Hippocampal formation (tissue), 2 donors: ENCODE data around the gene COL23A1.
"Not testable (repeated sequence)": the region's sequence is repeated elsewhere in the genome, so short reads cannot be mapped to it uniquely, and the experiment has no call there.

Source experiments
- DNase-seq, 2 donors: peaks; one replicate each; lab custom pipeline; 2025; lab: John Stamatoyannopoulos, UW

COL23A1 gene

DNA sequence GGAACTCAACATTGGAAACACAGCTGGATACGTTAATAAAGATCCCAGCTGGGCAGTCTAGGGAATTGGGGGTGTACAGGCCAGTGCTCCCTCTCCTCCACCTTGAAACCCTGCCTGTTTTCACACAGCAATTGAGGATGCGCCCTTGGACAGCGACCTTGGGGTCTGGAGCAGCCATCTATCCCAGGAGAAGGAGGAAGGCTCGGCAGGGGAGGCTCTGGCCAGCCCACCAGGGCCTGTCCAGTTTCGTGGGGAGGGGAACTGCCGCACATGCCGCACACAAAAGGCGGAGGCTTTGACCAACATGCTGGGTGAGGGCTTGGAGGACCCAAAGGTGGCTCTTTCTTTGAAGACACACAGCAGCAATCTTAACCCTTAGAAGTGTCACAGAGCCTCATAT, 1.4 kb downstream of the COL23A1 start:
- DNase-seq = no peak

- no peak for DNase-seq
Observed at GRCh38 chr5:178587763-178588611, 2.2 kb downstream of the COL23A1 start.

GRCh38 chr5:178586396-178586795, 3.8 kb downstream of the COL23A1 start:
- DNase-seq = no peak

DNA sequence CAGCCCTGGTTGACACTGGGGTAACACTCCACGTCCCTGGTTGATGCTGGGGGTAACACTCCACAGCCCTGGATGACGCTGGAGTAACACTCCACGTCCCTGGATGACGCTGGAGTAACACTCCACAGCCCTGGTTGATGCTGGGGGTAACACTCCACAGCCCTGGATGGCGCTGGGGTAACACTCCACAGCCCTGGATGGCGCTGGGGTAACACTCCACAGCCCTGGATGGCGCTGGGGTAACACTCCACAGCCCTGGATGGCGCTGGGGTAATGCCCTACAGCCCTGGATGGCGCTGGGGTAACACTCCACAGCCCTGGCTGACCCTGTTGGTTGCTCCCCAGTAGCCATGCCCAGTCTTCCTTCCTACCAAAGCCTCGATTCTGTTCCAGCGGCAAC, 4.8 kb downstream of the COL23A1 start:
- DNase-seq = not testable (repeated sequence)

DNA sequence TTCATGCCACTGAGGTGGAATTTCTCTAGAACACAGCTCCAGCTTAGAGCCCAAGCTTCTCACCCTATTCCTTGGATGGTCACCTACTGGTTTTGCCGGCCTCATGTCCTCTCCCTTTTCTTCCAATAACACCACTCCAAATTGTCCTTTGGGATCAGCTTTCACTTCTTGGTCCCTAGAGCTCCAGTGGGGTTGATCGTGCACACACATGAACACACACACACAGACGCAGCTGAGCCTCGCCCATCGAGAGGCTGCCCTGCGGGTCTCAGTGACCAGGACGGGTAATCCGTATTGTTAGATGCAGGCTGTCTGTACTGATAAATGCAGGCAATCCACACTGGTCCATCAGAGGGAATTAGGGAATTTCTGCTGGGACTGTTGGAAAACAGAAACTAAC, 6.9 kb downstream of the COL23A1 start:
- DNase-seq = no peak

DNA sequence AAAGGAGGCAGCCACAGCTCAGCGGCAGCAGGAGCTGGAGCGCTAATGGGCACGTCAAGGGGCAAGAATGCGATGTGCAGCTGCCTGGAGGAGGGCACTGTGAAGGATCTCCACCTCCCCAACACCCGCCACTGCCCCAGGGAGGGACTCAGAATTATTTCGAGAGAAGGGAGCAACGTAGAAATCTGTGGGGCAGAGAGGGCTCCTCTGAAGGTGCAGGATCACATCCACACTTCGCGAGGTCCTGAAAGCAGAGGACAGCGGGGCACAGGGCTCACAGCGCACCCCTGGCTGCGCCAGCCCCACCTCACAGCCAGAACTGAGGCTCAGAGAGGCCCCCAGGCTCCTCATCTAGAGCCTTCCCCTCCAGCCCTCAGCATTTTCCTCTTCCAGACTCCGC, 7.9 kb downstream of the COL23A1 start:
- DNase-seq = no peak

DNA sequence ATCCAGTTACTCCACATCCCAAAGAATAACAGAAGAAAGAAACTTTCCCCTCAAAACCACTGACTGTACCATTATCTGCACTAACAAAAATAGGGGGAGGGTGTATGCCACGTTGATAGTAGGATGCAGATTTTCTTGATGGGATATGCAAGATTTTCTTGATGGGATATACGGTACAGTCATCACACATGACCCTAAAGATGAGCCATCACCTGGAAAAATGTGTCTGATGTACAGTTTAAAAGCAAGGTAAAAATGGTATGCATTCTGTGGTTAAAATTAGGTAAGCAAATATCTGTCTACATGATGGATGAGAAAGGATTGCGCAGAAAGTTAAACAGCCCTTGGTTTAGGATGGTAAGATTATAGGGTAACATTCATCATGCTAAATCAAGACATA, 8.6 kb downstream of the COL23A1 start:
- no peak for DNase-seq

DNA sequence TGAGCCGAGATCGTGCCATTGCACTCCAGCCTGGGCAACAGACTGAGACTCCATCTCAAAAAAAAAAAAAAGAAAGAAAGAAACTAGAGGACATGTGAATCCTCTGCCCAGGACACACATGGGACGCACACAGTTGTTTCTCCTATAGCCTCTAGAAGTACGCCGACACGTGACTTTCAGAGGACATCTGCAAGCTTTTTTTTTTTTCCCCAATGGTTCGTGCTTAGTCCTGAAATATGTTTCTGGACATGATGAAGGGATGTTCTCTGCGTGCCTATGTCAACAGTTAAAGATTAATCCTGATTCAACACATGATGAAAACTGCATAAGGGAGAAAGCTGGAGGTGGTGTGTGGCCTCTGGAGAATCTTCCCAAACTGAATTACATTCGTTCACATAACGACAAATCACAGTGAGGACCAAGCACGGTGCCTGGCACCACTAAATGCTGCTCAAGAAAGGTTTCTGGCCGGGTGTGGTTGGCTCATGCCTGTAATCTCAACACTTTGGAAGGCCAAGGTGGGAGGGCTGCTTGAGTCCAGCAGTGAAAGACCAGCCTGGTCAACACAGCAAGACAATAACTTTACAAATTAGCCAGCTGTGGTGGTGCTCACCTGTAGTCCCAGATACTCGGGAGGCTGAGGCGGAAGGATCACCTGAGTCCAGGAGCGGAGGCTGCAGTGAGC, 9.8 kb downstream of the COL23A1 start:
- DNase-seq = no peak

DNA sequence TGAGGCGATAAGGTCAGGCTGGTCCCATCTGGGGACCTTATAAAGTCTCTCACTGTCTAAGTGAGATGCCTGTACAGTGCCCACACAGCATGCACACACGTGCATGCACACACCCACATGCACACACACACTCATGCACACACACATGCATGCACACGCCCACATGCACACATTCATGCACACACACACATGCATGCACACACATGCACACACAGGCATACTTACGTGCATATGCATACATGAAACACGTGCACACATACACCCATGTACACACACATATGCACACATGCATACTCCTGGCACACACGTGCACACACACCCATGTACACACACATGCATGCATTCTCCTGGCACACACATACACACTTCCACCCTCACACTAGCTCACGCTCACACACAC, 12.2 kb downstream of the COL23A1 start:
- DNase-seq = no peak

- no peak for DNase-seq
Observed at GRCh38 chr5:178577376-178577839, 12.8 kb downstream of the COL23A1 start.

- no peak for DNase-seq
Observed at GRCh38 chr5:178576591-178577351, 13.4 kb downstream of the COL23A1 start.

DNA sequence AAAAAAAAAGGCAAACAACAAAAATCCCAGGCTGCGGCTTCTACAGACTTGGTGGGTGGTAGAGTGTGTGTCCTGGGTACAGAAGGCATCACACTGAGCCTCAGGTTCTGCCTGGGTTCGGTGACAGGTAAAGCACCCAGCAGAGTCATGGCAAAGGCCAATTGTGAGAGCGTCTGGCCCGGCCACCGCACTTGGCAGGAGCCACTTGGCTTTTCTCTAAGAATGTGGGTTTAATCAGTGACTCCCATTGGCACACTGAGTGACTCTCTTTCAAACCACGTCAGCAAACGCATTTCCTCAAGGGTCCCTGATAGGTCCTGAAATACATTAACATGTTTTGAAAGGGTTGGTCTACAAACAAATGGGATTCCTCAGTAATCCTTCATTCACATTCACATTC, 17.0 kb downstream of the COL23A1 start:
- DNase-seq = no peak

DNA sequence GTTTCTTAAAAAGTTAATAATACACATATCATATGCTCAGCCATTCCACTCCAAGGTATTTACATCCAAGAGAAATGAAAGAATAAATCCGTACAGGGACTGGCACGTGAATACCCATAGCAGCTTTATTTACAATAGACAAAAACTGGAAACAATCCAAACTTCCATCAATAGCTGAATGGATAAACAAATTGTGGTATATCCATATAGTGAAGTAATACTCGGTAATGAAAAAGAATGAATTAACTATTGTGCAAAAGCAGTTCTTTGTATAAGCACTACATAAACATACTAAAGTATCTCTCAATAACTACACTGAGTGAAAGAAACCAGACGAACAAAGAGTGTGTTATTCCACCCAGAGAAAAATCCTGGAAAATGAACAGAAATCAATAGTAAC, 17.6 kb downstream of the COL23A1 start:
- DNase-seq = no peak

DNA sequence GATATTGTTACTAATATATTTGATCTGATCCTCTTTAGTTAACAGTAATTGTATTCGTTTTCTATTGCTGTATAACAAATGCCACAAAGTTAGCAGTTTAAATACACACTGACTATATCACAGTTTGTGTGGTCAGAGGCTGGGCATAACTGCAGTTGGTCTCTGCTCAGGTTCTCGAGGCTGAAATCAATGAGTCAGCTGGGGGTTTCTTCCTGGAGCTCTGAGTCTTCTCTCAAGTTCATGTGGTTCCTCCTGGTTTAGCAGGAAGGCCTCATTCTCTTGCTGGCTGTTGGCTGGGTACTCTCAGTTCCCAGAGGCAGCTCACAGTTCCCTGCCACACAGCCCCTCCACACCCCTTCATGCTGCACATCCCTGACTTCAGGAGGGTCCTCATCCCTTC, 20.7 kb downstream of the COL23A1 start:
- DNase-seq = no peak

DNA sequence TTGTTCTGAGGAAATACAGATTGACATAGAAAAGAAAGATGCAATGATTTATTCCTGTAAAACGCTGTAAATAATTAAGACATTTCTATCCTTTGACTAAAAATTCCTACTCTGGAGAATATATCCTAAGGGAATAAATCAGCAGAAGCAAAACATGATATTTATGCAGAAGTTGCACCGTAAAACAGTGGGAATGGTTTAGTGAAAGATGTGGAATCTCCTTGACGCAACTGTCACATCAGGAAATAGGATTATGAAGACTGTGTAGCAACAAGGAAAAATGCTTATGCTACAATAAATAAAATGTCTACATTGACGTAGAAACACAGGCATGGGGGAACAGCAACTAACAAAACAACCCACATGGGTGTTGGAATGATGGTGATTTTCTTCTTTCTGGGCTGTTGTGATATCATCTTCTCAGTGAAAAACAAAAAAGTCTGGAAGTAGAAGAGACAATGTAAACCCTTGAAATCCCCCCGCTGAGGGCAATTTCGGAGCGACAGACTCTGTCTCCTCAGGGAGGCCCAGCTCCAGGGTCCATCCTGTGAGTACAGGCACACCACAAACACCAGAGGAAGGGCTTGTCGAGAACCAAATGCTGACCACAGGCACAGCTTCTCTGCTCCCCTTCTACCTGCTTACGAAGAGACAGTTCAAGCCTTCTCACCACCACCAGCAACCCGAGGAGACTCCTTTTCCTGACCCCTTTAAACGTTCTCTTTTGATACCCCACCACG, 25.2 kb downstream of the COL23A1 start:
- no peak for DNase-seq

DNA sequence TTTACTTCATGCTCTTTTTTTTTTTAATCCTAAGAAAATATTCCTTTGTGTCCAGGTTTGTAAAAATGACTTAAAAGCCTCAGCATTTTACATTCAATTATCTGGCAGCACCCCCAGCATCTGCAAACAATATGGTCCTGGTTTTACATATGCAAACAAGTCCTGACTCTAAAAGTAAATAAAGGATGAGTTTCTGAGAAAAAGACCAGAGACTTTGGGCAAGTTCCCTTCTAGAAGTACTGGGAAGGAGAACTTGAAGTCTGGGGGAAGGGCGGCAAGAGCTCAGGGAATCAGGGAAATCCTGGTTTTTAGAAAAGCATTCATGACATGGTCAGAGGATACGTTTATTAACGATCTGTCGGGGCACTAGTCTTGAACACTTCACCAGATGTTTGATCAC, 25.8 kb downstream of the COL23A1 start:
- no peak for DNase-seq

- DNase-seq = no peak
Observed at GRCh38 chr5:178563621-178564020, 26.6 kb downstream of the COL23A1 start.

DNA sequence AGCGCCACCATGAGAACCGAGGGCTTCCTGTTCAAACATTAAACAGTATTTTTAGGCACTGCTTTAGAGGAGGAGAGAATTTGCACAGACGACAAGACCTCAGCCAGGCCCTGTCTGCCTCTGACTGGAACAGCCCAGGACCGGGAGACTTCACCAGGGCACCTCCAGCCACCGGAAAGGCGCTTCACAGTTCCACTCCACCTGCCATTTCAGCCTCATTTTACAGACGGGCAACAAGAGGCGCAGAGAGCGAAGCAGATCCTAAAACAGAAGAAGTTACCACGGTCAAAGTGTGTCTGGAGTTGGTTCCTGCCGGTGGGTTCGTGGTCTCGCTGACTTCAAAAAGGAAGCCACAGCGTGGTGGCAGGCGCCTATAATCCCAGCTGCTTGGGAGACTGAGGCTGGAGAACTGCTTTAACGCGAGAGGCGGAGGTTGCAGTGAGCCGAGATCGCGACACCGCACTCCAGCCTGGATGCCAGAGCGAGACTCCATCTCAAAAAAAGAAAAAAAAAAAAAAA, 28.4 kb downstream of the COL23A1 start:
- no peak for DNase-seq

GRCh38 chr5:178560911-178561310, 29.3 kb downstream of the COL23A1 start:
- no peak for DNase-seq

- DNase-seq = no peak
Observed at GRCh38 chr5:178557416-178557815, 32.8 kb downstream of the COL23A1 start.

- no peak for DNase-seq
Observed at GRCh38 chr5:178555771-178556211, 34.4 kb downstream of the COL23A1 start.

DNA sequence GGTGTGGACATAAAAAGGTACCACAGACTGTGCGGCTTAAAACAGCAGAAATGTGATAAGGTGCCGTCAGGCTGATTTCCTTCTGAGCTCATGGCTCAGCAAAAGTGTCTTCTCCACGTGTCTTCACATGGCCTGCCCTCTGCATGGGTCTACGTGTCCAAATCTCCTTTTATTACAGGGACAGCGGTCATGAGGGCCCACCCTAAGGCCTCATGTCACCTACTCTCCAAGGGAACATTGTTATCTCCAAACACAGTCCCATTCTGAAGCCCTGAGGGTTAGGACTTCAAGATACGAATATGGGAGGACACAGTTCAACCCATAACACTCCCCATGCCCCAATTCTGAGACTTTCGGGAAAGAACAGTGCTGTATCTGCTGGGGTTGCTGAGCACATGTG, 35.2 kb downstream of the COL23A1 start:
- no peak for DNase-seq
